Measurements from ENCODE around the gene NDRG4.

Gene NDRG4

DNA sequence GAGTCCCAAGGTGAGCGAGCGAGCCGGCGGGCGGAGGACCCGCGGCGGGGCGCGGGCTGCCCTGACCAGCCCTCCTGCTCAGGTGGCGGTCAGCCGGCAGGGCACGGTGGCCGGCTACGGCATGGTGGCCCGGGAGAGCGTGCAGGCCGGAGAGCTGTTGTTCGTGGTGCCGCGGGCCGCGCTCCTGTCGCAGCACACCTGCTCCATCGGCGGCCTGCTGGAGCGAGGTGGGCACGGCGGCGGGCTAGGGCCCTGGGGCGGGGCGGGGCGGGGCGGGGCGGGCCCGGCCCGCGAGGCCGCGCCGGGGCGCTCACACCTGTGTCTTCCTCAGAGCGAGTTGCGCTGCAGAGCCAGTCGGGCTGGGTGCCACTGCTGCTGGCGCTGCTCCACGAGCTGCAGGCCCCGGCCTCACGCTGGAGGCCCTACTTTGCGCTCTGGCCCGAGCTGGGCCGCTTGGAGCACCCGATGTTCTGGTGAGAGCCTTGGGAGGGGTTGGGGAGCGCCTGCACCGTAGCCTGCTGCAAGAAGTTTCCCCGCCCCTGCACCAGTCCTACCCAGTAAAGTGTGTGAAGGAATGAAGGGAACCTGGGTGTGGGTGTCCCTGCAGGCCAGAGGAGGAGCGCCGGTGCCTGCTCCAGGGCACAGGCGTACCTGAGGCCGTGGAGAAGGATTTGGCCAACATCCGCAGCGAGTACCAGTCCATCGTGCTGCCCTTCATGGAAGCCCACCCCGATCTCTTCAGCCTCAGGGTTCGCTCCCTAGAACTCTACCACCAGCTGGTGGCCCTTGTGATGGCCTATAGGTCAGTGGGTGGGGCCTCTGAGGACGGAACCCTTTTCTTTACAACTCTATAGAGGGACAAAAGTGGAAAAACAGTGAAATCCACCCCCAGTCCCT is 16.2 kb downstream of the NDRG4 start:
- TF ChIP-seq, protein P1, sequence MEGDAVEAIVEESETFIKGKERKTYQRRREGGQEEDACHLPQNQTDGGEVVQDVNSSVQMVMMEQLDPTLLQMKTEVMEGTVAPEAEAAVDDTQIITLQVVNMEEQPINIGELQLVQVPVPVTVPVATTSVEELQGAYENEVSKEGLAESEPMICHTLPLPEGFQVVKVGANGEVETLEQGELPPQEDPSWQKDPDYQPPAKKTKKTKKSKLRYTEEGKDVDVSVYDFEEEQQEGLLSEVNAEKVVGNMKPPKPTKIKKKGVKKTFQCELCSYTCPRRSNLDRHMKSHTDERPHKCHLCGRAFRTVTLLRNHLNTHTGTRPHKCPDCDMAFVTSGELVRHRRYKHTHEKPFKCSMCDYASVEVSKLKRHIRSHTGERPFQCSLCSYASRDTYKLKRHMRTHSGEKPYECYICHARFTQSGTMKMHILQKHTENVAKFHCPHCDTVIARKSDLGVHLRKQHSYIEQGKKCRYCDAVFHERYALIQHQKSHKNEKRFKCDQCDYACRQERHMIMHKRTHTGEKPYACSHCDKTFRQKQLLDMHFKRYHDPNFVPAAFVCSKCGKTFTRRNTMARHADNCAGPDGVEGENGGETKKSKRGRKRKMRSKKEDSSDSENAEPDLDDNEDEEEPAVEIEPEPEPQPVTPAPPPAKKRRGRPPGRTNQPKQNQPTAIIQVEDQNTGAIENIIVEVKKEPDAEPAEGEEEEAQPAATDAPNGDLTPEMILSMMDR (IDR thresholded peaks at IDR 0.05), result no peak
- DNase-seq (ENCODE audit: low spot score), result no peak
- Histone ChIP-seq H3K27ac (peak overlapping the region in 1 of 2 donors; percentile 88), H3K4me3 (peak overlapping the region; percentile 88)

DNA sequence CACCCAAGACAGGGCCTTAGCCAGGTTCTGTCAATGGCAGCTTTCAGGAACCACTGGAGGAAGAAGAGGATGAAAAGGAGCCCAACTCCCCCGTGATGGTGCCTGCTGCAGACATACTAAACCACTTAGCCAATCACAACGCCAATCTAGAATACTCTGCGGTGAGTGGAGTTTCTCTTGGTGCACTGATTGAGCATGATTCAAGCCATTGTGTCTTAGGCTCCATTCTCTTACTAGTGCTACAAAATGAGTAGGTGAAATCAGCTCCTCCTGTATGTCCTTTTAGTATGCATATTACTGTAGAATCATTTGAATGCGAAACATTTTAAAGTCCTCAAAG is 16.8 kb downstream of the NDRG4 start:
- H3K4me3 ChIP-seq, result no peak overlapping the region

GRCh38 chr16:58518083-58518979 is 18.4 kb downstream of the NDRG4 start:
- TF ChIP-seq, protein P1 (IDR thresholded peaks at IDR 0.05), result no peak
- no peak overlapping the region for H3K4me3 ChIP-seq
- no peak overlapping the region for H3K27ac ChIP-seq
- no peak for DNase-seq (ENCODE audit: low spot score)

More for the DNA sequence above, 16.8 kb downstream of the NDRG4 start:
- no peak overlapping the region for H3K27ac ChIP-seq
- DNase-seq (ENCODE audit: low spot score), result no peak
- TF ChIP-seq, protein P1 (IDR thresholded peaks at IDR 0.05), result no peak

DNA sequence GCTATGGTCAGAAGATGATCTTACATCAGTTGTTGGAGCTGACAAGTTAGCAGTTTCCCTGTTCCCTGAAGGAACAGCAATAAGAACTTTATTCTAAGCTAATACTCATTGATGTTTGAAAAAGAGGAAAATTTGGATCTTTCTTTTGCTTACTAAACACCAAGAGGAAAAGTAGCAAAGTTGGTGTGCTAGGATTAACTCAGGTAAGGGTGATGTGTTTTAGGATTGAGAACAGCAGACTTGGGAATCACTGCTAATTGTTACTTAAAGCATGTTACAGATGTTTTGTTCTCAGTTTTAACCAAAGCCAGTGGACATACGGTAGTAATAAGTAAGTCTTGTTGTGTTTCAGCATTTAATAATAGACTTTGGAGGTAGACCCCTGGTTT is 19.0 kb downstream of the NDRG4 start:
- DNase-seq (ENCODE audit: low spot score), result no peak
- no peak overlapping the region for H3K4me3 ChIP-seq
- TF ChIP-seq, protein P1 (IDR thresholded peaks at IDR 0.05), result no peak
- no peak overlapping the region for H3K27ac ChIP-seq

- no peak for DNase-seq (ENCODE audit: low spot score)
- TF ChIP-seq, protein P1 (IDR thresholded peaks at IDR 0.05), result no peak
- Histone ChIP-seq H3K27ac (no peak overlapping the region), H3K4me3 (no peak overlapping the region)
Observed at GRCh38 chr16:58519707-58520106, 19.8 kb downstream of the NDRG4 start.

GRCh38 chr16:58530179-58530578 is 30.2 kb downstream of the NDRG4 start:
- DNase-seq (ENCODE audit: low spot score), result no peak
- Histone ChIP-seq H3K27ac (no peak overlapping the region), H3K4me3 (no peak overlapping the region)
- TF ChIP-seq, protein P1 (IDR thresholded peaks at IDR 0.05), result no peak

Measured in coronary artery (tissue), 2 donors.